Measurements from ENCODE around the gene MAT2B.

Gene MAT2B

DNA sequence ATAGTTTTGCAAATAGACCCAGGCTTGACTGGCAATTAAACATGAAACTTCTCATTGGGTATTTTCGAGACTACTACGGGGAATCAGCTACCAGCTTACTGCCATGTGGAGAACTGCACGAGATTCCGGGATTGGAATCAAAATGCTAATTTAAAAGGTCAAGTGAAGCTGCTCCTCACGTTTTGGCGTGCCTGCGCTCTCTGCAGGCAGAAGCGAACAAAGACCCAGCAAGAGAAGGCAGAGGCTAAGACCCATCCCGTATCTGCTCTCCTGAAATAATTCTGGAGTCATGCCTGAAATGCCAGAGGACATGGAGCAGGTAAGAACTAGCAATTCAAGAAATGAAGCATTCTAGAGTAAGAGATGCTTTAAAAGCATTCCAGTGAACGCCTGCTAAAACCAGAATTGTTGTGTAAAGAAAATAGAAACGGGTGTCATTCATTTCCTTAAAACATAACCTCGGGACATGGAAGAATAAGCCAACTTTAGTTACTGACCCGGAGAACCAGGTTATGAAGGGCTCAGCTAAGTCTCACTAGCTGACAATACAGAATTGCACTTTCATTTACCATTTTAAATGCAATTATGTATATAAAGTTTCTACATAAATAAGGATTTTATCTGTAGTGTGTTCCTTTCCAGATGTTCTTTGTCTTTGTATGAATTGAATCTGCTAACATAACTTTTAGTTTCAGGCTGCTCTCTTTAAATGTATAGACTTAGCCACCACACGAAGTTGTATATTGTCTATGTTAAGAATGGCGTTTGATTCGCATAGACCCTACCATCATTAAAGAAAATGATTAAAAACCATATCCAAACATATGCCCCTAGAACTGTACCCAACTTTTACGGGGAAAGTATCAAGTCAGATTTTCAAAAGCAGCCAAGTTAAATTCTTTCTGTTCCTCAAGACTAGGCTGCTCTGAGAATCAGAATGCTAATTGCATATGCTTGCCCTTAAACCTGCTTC is 2.0 kb upstream of the MAT2B start:
- DNase-seq (ENCODE audit: low read depth), result peak; percentile 76
- peak; percentile 34 for TF ChIP-seq CTCF (IDR thresholded peaks at IDR 0.05; ENCODE audit: insufficient read depth, low read depth, low read length, missing control alignments)

DNA sequence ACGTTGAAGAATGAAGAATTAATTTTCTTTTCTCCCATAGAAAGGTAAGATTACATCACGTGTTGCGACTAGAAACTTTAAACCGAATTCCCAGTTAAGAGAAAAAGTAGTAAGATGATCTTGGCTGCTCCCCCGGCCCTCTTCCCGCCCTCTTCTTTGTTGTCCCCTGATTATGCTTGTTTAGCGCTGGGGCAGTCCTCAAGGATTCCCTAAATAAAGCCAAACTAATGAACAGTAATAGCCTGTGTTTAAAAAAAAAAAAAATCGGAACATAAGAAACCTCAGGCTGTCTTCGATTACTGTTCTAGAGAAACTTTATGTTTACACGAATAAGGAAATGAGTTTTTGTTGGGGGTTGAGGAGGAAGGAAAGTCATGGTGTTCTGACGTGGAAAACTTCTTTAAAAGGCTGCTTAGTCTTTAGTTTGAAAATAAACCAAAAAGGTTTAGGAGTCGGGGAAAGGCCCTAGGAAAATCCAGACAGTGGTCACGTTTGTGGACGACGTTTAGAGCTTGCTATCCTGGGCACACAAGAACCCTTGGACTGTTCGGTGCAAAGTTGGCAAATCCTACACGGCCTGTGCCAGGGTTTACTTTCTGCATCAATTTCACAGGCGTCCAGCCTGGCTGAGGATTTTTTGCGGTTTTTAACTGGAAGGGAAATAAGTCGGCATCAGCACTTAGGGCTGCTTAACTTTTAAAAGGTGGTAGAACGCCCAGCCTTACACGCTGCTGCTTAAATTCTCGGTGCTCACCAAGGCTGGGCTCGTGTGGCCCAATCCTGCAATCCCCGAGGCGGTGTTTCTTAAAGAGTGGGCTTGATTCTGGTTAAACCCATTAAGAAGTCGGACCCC is 1.1 kb upstream of the MAT2B start:
- H3K4me3 ChIP-seq (ENCODE audit: low read depth, low read length), result peak overlapping the region; percentile 58
- TF ChIP-seq CTCF (IDR thresholded peaks at IDR 0.05; ENCODE audit: insufficient read depth, low read depth, low read length, missing control alignments), result no peak
- DNase-seq (ENCODE audit: low read depth), result peak; percentile 56

More for the DNA sequence above, 2.0 kb upstream of the MAT2B start:
- H3K4me3 ChIP-seq (ENCODE audit: low read depth, low read length), result peak overlapping the region; percentile 58

GRCh38 chr5:163505049-163505367 is 411 bp upstream of the MAT2B start:
- H3K4me3 ChIP-seq (ENCODE audit: low read depth, low read length), result peak overlapping the region; percentile 58
- no peak for DNase-seq (ENCODE audit: low read depth)
- TF ChIP-seq CTCF (IDR thresholded peaks at IDR 0.05; ENCODE audit: insufficient read depth, low read depth, low read length, missing control alignments), result no peak

GRCh38 chr5:163506095-163506457 is 657 bp downstream of the MAT2B start:
- H3K4me3 ChIP-seq (ENCODE audit: low read depth, low read length), result peak overlapping the region; percentile 58
- DNase-seq (ENCODE audit: low read depth), result no peak
- TF ChIP-seq CTCF (IDR thresholded peaks at IDR 0.05; ENCODE audit: insufficient read depth, low read depth, low read length, missing control alignments), result no peak

GRCh38 chr5:163506726-163507125 is 1.3 kb downstream of the MAT2B start:
- H3K4me3 ChIP-seq (ENCODE audit: low read depth, low read length), result peak overlapping the region; percentile 58
- no peak for TF ChIP-seq CTCF (IDR thresholded peaks at IDR 0.05; ENCODE audit: insufficient read depth, low read depth, low read length, missing control alignments)
- DNase-seq (ENCODE audit: low read depth), result peak; percentile 32

- H3K4me3 ChIP-seq (ENCODE audit: low read depth, low read length), result peak overlapping the region; percentile 38
- no peak for TF ChIP-seq CTCF (IDR thresholded peaks at IDR 0.05; ENCODE audit: insufficient read depth, low read depth, low read length, missing control alignments)
These were observed 3.3 kb downstream of the MAT2B start for GRCh38 chr5:163508753-163509152.

More at GRCh38 chr5:163508753-163509152, 3.3 kb downstream of the MAT2B start:
- no peak for DNase-seq (ENCODE audit: low read depth)
